ENCODE data around the gene HOXA7. TPM values are rescaled to one million over a fixed set of nuclear protein-coding genes. Genes with fewer than 3 reads are reported as not detected.
A peak's percentile ranks its signal among the peaks of the same experiment; 100 is the strongest.

Gene HOXA7
- total RNA-seq, 2 experiments from 2014 or later, result not detected

DNA sequence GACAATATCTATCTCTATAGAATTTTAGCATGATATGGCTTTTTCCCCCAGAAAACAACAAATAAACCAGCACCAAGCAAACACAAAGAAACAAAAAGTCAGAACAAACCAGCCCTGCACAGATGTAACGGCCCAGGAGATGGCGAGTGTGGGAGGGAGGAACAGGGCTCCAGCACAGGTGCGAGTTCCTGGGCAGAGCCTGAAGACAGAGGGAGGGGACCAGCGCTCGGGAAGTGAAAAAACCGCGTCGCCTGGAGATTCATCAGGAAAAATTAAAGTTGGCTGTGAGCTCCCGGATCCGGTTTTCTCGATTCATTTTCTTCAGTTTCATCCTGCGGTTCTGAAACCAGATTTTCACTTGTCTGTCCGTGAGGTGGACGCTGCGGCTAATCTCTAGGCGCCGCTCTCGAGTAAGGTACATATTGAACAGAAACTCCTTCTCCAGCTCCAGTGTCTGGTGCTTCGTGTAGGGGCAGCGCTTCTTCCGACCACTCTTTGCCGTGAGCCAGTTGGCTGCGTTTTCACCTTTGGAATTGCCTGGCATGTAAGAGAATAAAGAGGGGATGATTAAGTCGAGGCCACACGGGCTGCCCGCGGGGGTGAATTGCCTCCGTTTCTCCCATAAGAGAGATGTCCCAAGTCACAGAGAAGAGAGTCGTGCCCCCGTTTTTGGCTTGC is 15.3 kb upstream of the HOXA7 start:
- DNase-seq, result peak; percentile 23
- H3K4me1 Mint-ChIP-seq (ENCODE audit: low read depth), result peaks cover 28% of the 10 kb centered on the region
- no peak overlapping the region for H3K27ac Mint-ChIP-seq
- no peaks in the 10 kb centered on the region for H3K36me3 Mint-ChIP-seq (ENCODE audit: low read depth)
- H3K27me3 Mint-ChIP-seq (ENCODE audit: low read depth), result peaks cover 71% of the 10 kb centered on the region
- no peaks in the 10 kb centered on the region for H3K9me3 Mint-ChIP-seq
- CTCF ChIA-PET, result interaction anchor here (0.8 to 1.5 kb wide), 3 partner anchors 8 to 17 kb away, joined by 3 to 8 read pairs (median 4); no protein-coding TSS in a partner anchor
- intact Hi-C loops (cut with micrococcal nuclease), result loop anchor here (5.0 kb wide), 1 partner anchor 71 kb away; the partner anchor contains the start of gene EVX1
- peak overlapping the region; percentile 19 for H3K4me3 Mint-ChIP-seq

GRCh38 chr7:27171325-27171636 is 14.8 kb upstream of the HOXA7 start:
- intact Hi-C loops (cut with micrococcal nuclease), result loop anchor here (5.0 kb wide), 1 partner anchor 71 kb away; the partner anchor contains the start of gene EVX1
- DNase-seq, result peak; percentile 3
- Mint-ChIP-seq H3K4me3 (no peak overlapping the region), H3K27me3 (ENCODE audit: low read depth) (peaks cover 71% of the 10 kb centered on the region), H3K27ac (no peak overlapping the region), H3K9me3 (no peaks in the 10 kb centered on the region), H3K36me3 (ENCODE audit: low read depth) (no peaks in the 10 kb centered on the region), H3K4me1 (ENCODE audit: low read depth) (peaks cover 31% of the 10 kb centered on the region)
- CTCF ChIA-PET, result interaction anchor here (0.8 to 1.5 kb wide), 2 partner anchors 8 to 16 kb away, joined by 3 to 8 read pairs; no protein-coding TSS in a partner anchor

GRCh38 chr7:27170426-27171324 is 14.2 kb upstream of the HOXA7 start:
- H3K9me3 Mint-ChIP-seq, result no peaks in the 10 kb centered on the region
- intact Hi-C loops (cut with micrococcal nuclease), result loop anchor here (5.0 kb wide), 1 partner anchor 72 kb away; the partner anchor contains the start of gene EVX1
- peaks cover 70% of the 10 kb centered on the region for H3K27me3 Mint-ChIP-seq (ENCODE audit: low read depth)
- no peaks in the 10 kb centered on the region for H3K36me3 Mint-ChIP-seq (ENCODE audit: low read depth)
- no peak overlapping the region for H3K27ac Mint-ChIP-seq
- CTCF ChIA-PET, result interaction anchor here (1.5 kb wide), 1 partner anchor 9 kb away, joined by 8 read pairs; no protein-coding TSS in a partner anchor
- no peak overlapping the region for H3K4me3 Mint-ChIP-seq
- no peak for DNase-seq
- peaks cover 35% of the 10 kb centered on the region for H3K4me1 Mint-ChIP-seq (ENCODE audit: low read depth)

GRCh38 chr7:27169658-27170425 is 13.4 kb upstream of the HOXA7 start:
- H3K4me3 Mint-ChIP-seq, result peak overlapping the region; percentile 39
- no peak for DNase-seq
- no peaks in the 10 kb centered on the region for H3K36me3 Mint-ChIP-seq (ENCODE audit: low read depth)

GRCh38 chr7:27168265-27168947 is 11.9 kb upstream of the HOXA7 start:
- Mint-ChIP-seq H3K36me3 (ENCODE audit: low read depth) (no peaks in the 10 kb centered on the region), H3K27me3 (ENCODE audit: low read depth) (peaks cover 77% of the 10 kb centered on the region), H3K9me3 (no peaks in the 10 kb centered on the region), H3K4me1 (ENCODE audit: low read depth) (peaks cover 39% of the 10 kb centered on the region), H3K27ac (no peak overlapping the region), H3K4me3 (no peak overlapping the region)
- intact Hi-C loops (cut with micrococcal nuclease), result loop anchor here (1.0 to 5.0 kb wide), 3 partner anchors 17 to 34 kb away; partner anchors contain the start of genes HOXA11 and HOXA13
- DNase-seq, result peak; percentile 64
- CTCF ChIA-PET, result interaction anchor here (0.7 to 1.3 kb wide), 4 partner anchors 9 to 18 kb away, joined by 3 to 5 read pairs (median 4); no protein-coding TSS in a partner anchor

More at GRCh38 chr7:27169658-27170425, 13.4 kb upstream of the HOXA7 start:
- peaks cover 67% of the 10 kb centered on the region for H3K27me3 Mint-ChIP-seq (ENCODE audit: low read depth)
- no peak overlapping the region for H3K27ac Mint-ChIP-seq
- intact Hi-C loops (cut with micrococcal nuclease), result loop anchor here (5.0 kb wide), 2 partner anchors 32 to 72 kb away; partner anchors contain the start of genes EVX1 and HOXA13
- no peaks in the 10 kb centered on the region for H3K9me3 Mint-ChIP-seq
- peaks cover 36% of the 10 kb centered on the region for H3K4me1 Mint-ChIP-seq (ENCODE audit: low read depth)
- CTCF ChIA-PET, result no interaction called here

DNA sequence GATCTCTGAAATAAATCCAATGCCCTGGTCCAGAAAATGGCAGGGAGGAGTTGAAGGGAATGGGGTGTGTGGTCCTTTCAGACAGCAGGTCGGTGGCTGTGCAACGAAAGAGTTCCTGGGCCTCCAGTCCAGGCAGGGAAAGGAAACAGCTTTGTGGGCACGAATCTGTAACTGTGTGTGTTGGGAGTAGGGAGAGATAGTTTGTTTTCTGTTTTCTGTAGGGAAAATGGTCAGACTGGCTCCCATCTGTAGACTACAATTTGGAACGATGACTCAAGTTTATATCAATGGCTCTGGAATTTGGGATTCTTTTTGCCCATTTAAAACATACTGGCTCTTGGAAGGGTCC is 11.4 kb upstream of the HOXA7 start:
- peaks cover 83% of the 10 kb centered on the region for H3K27me3 Mint-ChIP-seq (ENCODE audit: low read depth)
- no peak overlapping the region for H3K27ac Mint-ChIP-seq
- H3K36me3 Mint-ChIP-seq (ENCODE audit: low read depth), result no peaks in the 10 kb centered on the region
- intact Hi-C loops (cut with micrococcal nuclease), result loop anchor here (1.0 to 5.0 kb wide), 3 partner anchors 17 to 34 kb away; partner anchors contain the start of genes HOXA11 and HOXA13
- H3K9me3 Mint-ChIP-seq, result no peaks in the 10 kb centered on the region
- no peak overlapping the region for H3K4me3 Mint-ChIP-seq
- CTCF ChIA-PET, result interaction anchor here (0.7 to 1.3 kb wide), 4 partner anchors 8 to 18 kb away, joined by 3 to 5 read pairs (median 4); no protein-coding TSS in a partner anchor
- DNase-seq, result no peak
- H3K4me1 Mint-ChIP-seq (ENCODE audit: low read depth), result peaks cover 39% of the 10 kb centered on the region

DNA sequence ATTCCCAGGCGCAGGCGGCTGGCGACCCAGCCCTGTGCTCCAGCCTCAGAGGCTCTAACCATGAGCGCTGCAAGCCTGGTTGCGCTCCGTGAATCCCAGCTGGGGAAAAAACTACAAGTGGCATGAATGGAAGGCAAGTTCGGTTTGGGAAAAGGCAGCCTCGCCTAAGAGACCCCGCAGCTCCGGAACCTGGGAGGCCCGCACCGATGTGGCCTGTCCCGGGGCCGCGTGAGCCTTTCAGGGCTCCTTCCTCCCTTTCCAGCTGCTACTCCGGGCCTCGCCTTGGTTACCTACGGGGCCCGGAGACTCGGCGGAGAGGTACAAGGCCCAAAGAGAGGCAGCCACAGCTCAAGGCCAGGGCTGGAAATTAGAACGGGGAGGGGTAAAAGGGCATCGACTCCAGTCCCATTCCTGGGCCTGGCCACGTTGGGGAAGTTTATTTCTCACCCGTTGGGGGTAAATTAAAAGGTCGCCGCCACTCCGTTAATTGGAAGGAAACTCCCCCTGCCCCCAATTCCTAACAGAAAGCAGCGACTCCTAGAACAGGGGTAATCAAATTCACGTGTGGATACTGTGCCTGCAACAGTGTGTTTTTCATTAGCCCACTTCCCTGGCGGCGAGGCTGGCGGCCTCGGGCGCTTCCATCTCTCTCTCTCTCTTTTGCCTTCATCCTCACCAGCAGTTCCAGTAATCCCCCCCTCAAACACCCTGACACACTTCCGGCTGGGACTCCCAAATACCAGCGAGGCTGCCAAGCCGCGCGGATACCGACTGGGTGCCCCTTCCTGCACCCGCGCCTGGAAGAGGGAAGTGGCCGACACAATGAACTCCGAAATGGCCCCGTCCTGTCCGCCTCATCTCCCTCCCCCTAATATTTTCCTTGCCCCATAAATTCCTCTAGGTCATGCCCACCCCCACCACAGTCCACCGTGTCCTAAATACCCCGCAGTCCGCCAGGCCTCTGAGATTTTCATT is 10.3 kb upstream of the HOXA7 start:
- intact Hi-C loops (cut with micrococcal nuclease), result loop anchor here (1.0 to 5.0 kb wide), 2 partner anchors 11 to 35 kb away; partner anchors contain the start of genes HOXA13 and HOXA7
- CTCF ChIA-PET, result interaction anchor here (0.6 to 1.3 kb wide), 3 partner anchors 8 to 317 kb away, joined by 3 to 5 read pairs (median 4); no protein-coding TSS in a partner anchor
- Mint-ChIP-seq H3K4me1 (ENCODE audit: low read depth) (peaks cover 32% of the 10 kb centered on the region), H3K27me3 (ENCODE audit: low read depth) (peaks cover 79% of the 10 kb centered on the region), H3K9me3 (no peaks in the 10 kb centered on the region), H3K4me3 (no peak overlapping the region), H3K27ac (peak overlapping the region; percentile 6), H3K36me3 (ENCODE audit: low read depth) (no peaks in the 10 kb centered on the region)
- DNase-seq, result no peak

DNA sequence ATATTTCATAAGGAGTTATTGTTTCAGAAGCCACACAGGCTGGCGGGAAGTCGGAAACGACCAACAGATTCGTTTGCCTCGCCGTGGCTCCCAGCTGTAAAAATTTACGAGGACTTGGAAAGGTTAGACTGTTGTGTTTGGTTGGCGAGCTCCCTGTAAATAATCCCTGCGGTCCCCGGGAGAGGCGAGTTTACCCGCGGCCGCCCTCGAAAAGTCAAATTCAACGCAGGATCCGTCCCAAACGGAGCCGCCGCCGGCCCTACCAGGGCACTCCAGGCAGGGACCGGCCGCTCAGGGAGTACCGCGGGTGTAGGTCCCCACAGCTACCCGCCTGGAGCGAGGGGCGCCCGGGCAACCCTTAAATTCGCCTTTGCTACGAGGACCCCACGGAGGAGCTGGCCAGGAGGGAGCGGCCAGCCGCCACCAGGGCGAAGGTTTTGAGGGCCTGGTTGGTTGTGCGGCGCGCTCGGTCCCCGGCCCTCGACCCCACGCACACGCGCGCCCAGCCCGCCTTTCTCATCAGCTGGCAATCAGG is 9.6 kb upstream of the HOXA7 start:
- intact Hi-C loops (cut with micrococcal nuclease), result loop anchor here (1.0 to 5.0 kb wide), 2 partner anchors 10 to 36 kb away; partner anchors contain the start of genes HOXA13 and HOXA7
- peaks cover 75% of the 10 kb centered on the region for H3K27me3 Mint-ChIP-seq (ENCODE audit: low read depth)
- CTCF ChIA-PET, result interaction anchor here (0.6 to 1.0 kb wide), 2 partner anchors 14 to 316 kb away, joined by 3 to 4 read pairs; no protein-coding TSS in a partner anchor
- no peak for DNase-seq
- no peak overlapping the region for H3K4me3 Mint-ChIP-seq
- no peak overlapping the region for H3K27ac Mint-ChIP-seq
- peaks cover 28% of the 10 kb centered on the region for H3K4me1 Mint-ChIP-seq (ENCODE audit: low read depth)
- no peaks in the 10 kb centered on the region for H3K9me3 Mint-ChIP-seq
- no peaks in the 10 kb centered on the region for H3K36me3 Mint-ChIP-seq (ENCODE audit: low read depth)

DNA sequence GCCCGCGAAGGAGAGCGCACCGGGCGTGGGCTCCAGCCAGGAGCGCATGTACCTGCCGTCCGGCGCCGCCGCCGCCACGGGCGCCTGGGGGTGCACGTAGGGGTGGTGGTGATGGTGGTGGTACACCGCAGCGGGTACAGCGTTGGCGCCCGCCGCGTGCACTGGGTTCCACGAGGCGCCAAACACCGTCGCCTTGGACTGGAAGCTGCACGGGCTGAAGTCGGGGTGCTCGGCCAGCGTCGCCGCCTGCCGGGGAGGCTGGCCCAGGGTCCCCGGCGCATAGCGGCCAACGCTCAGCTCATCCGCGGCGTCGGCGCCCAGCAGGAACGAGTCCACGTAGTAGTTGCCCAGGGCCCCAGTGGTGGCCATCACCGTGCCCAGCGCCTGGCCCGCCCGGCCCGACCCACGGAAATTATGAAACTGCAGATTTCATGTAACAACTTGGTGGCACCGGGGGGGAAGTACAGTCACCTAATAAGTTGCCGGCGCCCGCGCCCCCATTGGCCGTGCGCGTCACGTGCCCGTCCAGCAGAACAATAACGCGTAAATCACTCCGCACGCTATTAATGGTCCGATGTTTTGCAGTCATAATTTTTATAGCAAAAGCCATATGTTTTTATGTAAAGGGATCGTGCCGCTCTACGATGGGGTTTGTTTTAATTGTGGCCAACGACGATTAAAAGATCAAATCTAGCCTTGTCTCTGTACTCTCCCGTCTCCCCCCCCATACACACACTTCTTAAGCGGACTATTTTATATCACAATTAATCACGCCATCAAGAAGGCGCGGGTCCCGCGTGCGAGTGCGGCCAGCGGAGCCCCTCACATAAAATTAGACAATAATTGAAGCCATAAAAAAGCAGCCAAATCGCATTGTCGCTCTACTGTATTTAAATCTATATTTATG is 8.9 kb upstream of the HOXA7 start, which contains the start of gene HOXA9:
Gene HOXA9, minus strand, starts transcription at position 449 of the 907 bp plus-strand sequence. Its CDS starts 80 bp downstream, at position 369.
- no peaks in the 10 kb centered on the region for H3K9me3 Mint-ChIP-seq
- H3K27ac Mint-ChIP-seq, result peak within 1 kb of the TSS; percentile 41
- H3K36me3 Mint-ChIP-seq (ENCODE audit: low read depth), result no peaks in the 10 kb centered on the region
- intact Hi-C loops (cut with micrococcal nuclease), result loop anchor here (5.0 kb wide), 1 partner anchor 37 kb away; the partner anchor contains the start of gene HOXA13
- CTCF ChIA-PET, result interaction anchor here (0.6 kb wide), 1 partner anchor 315 kb away, joined by 4 read pairs; no protein-coding TSS in a partner anchor
- H3K27me3 Mint-ChIP-seq (ENCODE audit: low read depth), result peaks cover 72% of the 10 kb centered on the region
- no peak for DNase-seq
- peaks cover 30% of the 10 kb centered on the region for H3K4me1 Mint-ChIP-seq (ENCODE audit: low read depth)
- H3K4me3 Mint-ChIP-seq, result peak within 1 kb of the TSS; percentile 21

Measured in activated naive CD4-positive, alpha-beta T cell treated with anti-CD3 and anti-CD28 coated beads for 36 hours (primary cell).